Measurements from ENCODE around the gene CHST9. TPM values are rescaled to one million over a fixed set of nuclear protein-coding genes. Genes with fewer than 3 reads are reported as not detected.

CHST9 gene
- total and polyA plus RNA-seq, 9 of the 15 experiments (the other 6 are each of a cell fraction or from before 2014, with no cell fraction given): not detected

GRCh38 chr18:27054926-27055325 is 130.2 kb downstream of the CHST9 start:
- Histone ChIP-seq H3K79me2 (ENCODE audit: control insufficient read depth, insufficient read depth, low read length) (no peaks in the 10 kb centered on the region), H3K4me2 (ENCODE audit: insufficient read depth, low read length) (no peak overlapping the region), H3K9me3 (replicated peaks; ENCODE audit: control insufficient read depth, insufficient read depth, low read depth, low read length) (no peaks in the 10 kb centered on the region), H4K20me1 (replicated peaks; ENCODE audit: control insufficient read depth, insufficient read depth, low read length) (no peaks in the 10 kb centered on the region), H3K27me3 (ENCODE audit: control insufficient read depth in 2 of 2, insufficient read depth in 2 of 2, low read length in 2 of 2) (no peaks in the 10 kb centered on the region), H3K36me3 (ENCODE audit: control insufficient read depth, insufficient read depth, low read length) (no peaks in the 10 kb centered on the region), H3K4me1 (replicated peaks in 1 of 2; ENCODE audit: control insufficient read depth in 2 of 2, insufficient read depth in 2 of 2, low read length in 2 of 2) (no peaks in the 10 kb centered on the region), H3K4me3 (no peak overlapping the region), H3K9me1 (ENCODE audit: control insufficient read depth, insufficient read depth, low read length) (no peaks in the 10 kb centered on the region), H2AFZ (ENCODE audit: low read depth, low read length) (no peak overlapping the region), H3K9ac (ENCODE audit: insufficient read depth in 1 of 2, low read depth in 2 of 2, low read length in 2 of 2) (no peak overlapping the region), H3K27ac (ENCODE audit: extremely low read depth, low read depth, low read length) (no peak overlapping the region)
- no TSS peak for BruUV-seq (replicated peaks)
- intact Hi-C loops (cut with micrococcal nuclease) (no loop called here), in situ Hi-C loops (cut with MboI) (no loop called here)
- DNase-seq (ENCODE audit: extremely low read depth in 1 of 4, low spot score in 3 of 4) (no peak), ATAC-seq (no peak), FAIRE-seq (no peak)
- CTCF ChIA-PET (ENCODE audit: low intra/inter-chr PET ratio): no interaction called here
- TF ChIP-seq ARID1B (IDR thresholded peaks at IDR 0.05) (no peak), ZNF197 (CRISPR knock-in tag; IDR thresholded peaks at IDR 0.05; ENCODE audit: low read depth) (no peak), RB1 (IDR thresholded peaks at IDR 0.05; ENCODE audit: low read depth) (no peak), TAL1 (IDR thresholded peaks at IDR 0.05) (no peak), HMG20B (CRISPR knock-in tag; IDR thresholded peaks at IDR 0.05) (no peak), TCF7L2 (IDR thresholded peaks at IDR 0.05; ENCODE audit: low read depth, low read length) (no peak), MCM2 (IDR thresholded peaks at IDR 0.05; ENCODE audit: low read depth) (no peak)
- TF ChIP-seq, protein P1, sequence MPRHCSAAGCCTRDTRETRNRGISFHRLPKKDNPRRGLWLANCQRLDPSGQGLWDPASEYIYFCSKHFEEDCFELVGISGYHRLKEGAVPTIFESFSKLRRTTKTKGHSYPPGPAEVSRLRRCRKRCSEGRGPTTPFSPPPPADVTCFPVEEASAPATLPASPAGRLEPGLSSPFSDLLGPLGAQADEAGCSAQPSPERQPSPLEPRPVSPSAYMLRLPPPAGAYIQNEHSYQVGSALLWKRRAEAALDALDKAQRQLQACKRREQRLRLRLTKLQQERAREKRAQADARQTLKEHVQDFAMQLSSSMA (CRISPR knock-in tag; IDR thresholded peaks at IDR 0.05): no peak
- WGBS (ENCODE audit: insufficient coverage, low coverage, missing lambda C conversion rate): 1% methylated on average over 3 of the region's 3 CpGs
- POLR2A ChIA-PET: no interaction called here
